ENCODE measurements around the gene CISTR. TPM values are rescaled to one million over a fixed set of nuclear protein-coding genes. Genes with fewer than 3 reads are reported as not detected.

The CISTR gene
- total and polyA plus RNA-seq, 11 donors: 0.24 to 4.4 (median 2.2) TPM; not detected in 1

DNA sequence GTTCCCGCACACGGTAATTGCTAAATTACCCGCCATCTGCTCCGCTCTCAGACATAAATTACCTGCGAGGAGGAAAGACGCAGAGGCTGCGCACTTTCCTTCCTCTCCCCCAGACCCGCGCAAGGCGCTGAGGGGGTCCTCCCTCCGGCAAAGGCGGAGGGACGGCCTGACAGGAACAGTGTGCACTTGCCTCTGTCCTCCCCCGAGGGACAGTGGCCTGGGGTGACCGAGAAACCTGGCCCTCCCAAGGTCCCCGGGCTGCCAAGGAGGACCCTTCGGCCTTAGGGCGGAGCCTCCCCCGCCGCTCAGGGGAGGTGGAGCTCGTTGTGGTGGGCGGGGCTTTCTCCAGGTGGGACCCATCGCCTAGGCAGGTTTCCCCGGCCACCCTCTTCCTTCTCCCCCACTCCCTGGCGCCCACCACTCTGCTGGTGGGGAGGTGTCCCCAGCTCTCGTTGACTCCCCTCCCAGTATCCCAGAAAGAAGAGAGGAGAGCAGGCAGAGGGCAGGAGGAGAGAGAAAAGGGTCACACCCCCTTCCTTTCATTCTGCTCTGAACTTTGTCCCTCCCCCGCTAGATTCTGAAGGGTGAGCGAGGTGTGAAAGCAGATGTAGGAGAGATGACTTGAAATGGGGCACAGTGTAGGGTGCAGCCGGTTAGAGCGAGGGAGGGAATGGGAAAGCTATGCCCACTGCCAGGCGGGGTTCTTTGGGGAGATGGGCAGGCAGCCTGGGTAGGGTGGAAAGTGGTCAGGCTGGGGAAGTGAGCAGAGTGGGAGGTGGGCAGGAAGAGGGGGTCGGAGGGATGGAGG, 13.2 kb downstream of the CISTR start:
- Histone ChIP-seq H3K4me3 (no peak overlapping the region), H3K27ac (no peak overlapping the region), H3K27me3 (peaks cover 0 to 73% (median 41%) of the 10 kb centered on the region in 9 donors), H3K9me3 (no peaks in the 10 kb centered on the region), H3K4me1 (peaks cover 0 to 30% (median 11%) of the 10 kb centered on the region in 12 donors), H3K36me3 (no peaks in the 10 kb centered on the region)
- no peak for DNase-seq
- ATAC-seq: no peak
- TF ChIP-seq CTCF (IDR thresholded peaks at IDR 0.05): no peak
- TF ChIP-seq POLR2A (IDR thresholded peaks at IDR 0.05): no peak
- intact Hi-C loops (cut with DNase I): no loop called here
- WGBS, 4 donors: 12 to 34% (median 18%) methylated on average over 21 to 32 of the region's 32 CpGs

DNA sequence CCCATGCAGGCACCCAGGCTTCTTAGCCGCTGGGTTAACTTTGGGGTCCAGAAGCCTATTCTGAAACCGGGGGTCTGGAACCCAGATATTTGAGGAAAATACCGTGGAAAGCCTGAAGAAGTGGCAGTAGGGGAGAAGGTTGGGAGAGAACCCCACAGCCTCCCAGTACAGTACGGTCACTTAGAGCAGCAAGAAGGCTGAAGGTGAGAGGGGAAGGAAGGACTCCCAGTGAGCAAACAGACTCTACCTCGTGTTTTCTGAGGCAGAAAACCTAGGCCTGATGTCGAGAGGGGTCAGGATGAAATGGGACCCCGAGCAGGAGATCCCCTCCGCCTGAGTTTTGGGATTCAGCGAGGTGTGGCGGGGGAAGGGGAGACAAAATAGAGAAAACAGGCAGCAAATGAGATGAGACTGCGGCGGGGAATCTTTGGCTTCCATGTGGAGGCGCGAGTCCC, 13.8 kb downstream of the CISTR start:
- WGBS, 4 donors: 48 to 60% (median 54%) methylated on average over 14 of the region's 14 CpGs
- intact Hi-C loops (cut with DNase I): no loop called here
- Histone ChIP-seq H3K4me1 (peaks cover 0 to 26% (median 11%) of the 10 kb centered on the region in 12 donors), H3K27me3 (peaks cover 0 to 68% (median 39%) of the 10 kb centered on the region in 9 donors), H3K27ac (no peak overlapping the region), H3K36me3 (no peaks in the 10 kb centered on the region), H3K9me3 (no peaks in the 10 kb centered on the region), H3K4me3 (no peak overlapping the region)
- TF ChIP-seq POLR2A (IDR thresholded peaks at IDR 0.05) (no peak), CTCF (IDR thresholded peaks at IDR 0.05) (no peak)
- DNase-seq: no peak
- no peak for ATAC-seq

DNA sequence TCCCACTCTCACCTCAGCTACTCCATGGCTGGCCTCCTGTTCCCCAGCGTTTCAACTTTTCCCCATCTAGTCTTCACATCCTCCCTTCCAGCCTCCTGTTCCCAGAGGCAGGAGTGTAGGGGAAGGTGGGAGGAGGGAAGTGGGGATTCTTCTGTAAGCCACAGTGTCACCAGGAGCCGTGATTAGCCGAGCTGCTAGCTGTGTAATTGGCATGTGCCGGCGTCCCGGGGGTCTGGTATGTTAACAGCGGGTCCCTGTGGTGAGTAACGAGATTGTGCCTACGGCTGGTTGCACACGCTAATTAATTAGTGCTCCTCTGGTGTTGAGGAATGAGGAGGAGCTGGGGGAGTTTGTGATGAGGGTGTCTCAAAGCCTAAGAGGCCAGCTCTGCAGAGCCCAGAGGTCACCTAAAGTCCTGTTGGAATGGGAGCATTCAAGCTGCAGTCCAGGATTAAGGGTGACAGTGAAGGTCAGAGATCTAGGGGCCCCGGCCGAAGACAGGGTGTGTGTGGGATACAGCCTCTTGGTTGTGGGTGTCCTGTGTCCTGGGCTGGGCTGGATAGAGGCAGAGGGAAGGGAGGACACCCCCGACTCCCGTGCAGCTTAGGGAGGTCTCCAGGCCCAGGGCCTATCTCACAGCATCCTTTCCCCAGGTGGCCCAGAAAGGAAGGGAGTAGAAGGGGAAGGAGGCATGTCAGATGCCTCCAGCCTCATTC, 14.5 kb downstream of the CISTR start:
- Histone ChIP-seq H3K4me1 (peaks cover 0 to 26% (median 11%) of the 10 kb centered on the region in 12 donors), H3K27me3 (peaks cover 0 to 61% (median 35%) of the 10 kb centered on the region in 9 donors), H3K27ac (no peak overlapping the region), H3K4me3 (no peak overlapping the region), H3K9me3 (no peaks in the 10 kb centered on the region), H3K36me3 (no peaks in the 10 kb centered on the region)
- intact Hi-C loops (cut with DNase I): no loop called here
- WGBS, 4 donors: 79 to 84% (median 80%) methylated on average over 14 of the region's 14 CpGs
- no peak for ATAC-seq
- DNase-seq: no peak
- TF ChIP-seq CTCF (IDR thresholded peaks at IDR 0.05): no peak
- no peak for TF ChIP-seq POLR2A (IDR thresholded peaks at IDR 0.05)

- Histone ChIP-seq H3K9me3 (no peaks in the 10 kb centered on the region), H3K4me3 (no peak overlapping the region), H3K36me3 (no peaks in the 10 kb centered on the region), H3K27me3 (peaks cover 0 to 59% (median 35%) of the 10 kb centered on the region in 9 donors), H3K4me1 (peaks cover 0 to 26% (median 11%) of the 10 kb centered on the region in 12 donors), H3K27ac (no peak overlapping the region)
- intact Hi-C loops (cut with DNase I): no loop called here
- 82 to 93% (median 90%) methylated on average over 6 of the region's 6 CpGs for WGBS, 4 donors
- no peak for ATAC-seq
- no peak for DNase-seq
- TF ChIP-seq POLR2A (IDR thresholded peaks at IDR 0.05) (no peak), CTCF (IDR thresholded peaks at IDR 0.05) (no peak)
Measured at GRCh38 chr12:53736592-53736991, 15.2 kb downstream of the CISTR start.

All from heart left ventricle (tissue), 16 donors.